Central memory CD4-positive, alpha-beta T cell (primary cell): ENCODE results near the gene DNLZ.

Experiments used
- DNase-seq: peaks from one replicate; pipeline ENCODE4 v3.0.0; 2022

Gene DNLZ

GRCh38 chr9:136341769-136342168, 21.8 kb downstream of the DNLZ start:
- DNase-seq: no peak

- no peak for DNase-seq
These were observed 22.4 kb downstream of the DNLZ start for GRCh38 chr9:136341042-136341655.

GRCh38 chr9:136340356-136341041, 23.0 kb downstream of the DNLZ start:
- no peak for DNase-seq

GRCh38 chr9:136339958-136340310, 23.6 kb downstream of the DNLZ start:
- no peak for DNase-seq

- no peak for DNase-seq
These were observed 24.2 kb downstream of the DNLZ start for GRCh38 chr9:136339173-136339957.

- DNase-seq: no peak
These were observed 25.0 kb downstream of the DNLZ start for GRCh38 chr9:136338511-136338910.

- no peak for DNase-seq
These were observed 25.8 kb downstream of the DNLZ start for GRCh38 chr9:136337416-136338395.

- no peak for DNase-seq
These were observed 26.7 kb downstream of the DNLZ start for GRCh38 chr9:136336881-136337280.

GRCh38 chr9:136336156-136336870, 27.2 kb downstream of the DNLZ start:
- no peak for DNase-seq

GRCh38 chr9:136335296-136336155, 28.0 kb downstream of the DNLZ start:
- no peak for DNase-seq

- DNase-seq: no peak
These were observed 29.0 kb downstream of the DNLZ start for GRCh38 chr9:136334541-136334940.

- DNase-seq: no peak
These were observed 30.1 kb downstream of the DNLZ start for GRCh38 chr9:136333486-136333885.

- no peak for DNase-seq
These were observed 30.5 kb downstream of the DNLZ start for GRCh38 chr9:136333045-136333444.

- DNase-seq: no peak
These were observed 31.0 kb downstream of the DNLZ start for GRCh38 chr9:136332482-136332983.

- no peak for DNase-seq
These were observed 31.7 kb downstream of the DNLZ start for GRCh38 chr9:136331556-136332481.

GRCh38 chr9:136331030-136331429, 32.5 kb downstream of the DNLZ start:
- no peak for DNase-seq

GRCh38 chr9:136330406-136330990, 33.0 kb downstream of the DNLZ start:
- no peak for DNase-seq

- no peak for DNase-seq
These were observed 33.7 kb downstream of the DNLZ start for GRCh38 chr9:136329636-136330405.
